ENCODE results near the gene MEF2B.
"Not testable (repeated sequence)": the region's sequence is repeated elsewhere in the genome, so short reads cannot be mapped to it uniquely, and the experiment has no call there.

The MEF2B gene

GRCh38 chr19:19192910-19193423 lies 22.9 kb upstream of the MEF2B start:
- DNase-seq = no peak

- DNase-seq = peak; percentile 97
Measured at GRCh38 chr19:19192078-19192882, 22.2 kb upstream of the MEF2B start, which contains the start of the genes BORCS8 and RFXANK. BORCS8 (minus strand) TSS chr19:19192152; CDS start chr19:19192117, 35 bp downstream. RFXANK (plus strand) TSS chr19:19192258; CDS start chr19:19193947, 1,689 bp downstream.

DNA sequence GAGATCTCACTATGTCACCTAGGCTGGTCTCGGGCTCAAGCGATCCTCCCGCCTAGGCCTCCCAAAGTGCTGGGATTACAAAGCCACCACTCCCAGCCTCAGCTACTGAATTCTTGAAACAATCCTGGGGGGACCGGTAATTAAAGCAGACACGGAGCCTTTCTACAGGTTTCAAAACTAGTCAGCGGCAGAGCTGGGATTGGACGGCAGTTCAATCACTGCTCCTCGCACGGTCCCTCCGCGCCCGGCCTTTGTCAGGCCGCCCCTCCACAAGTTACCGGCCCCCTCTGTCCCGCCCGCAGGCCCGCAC lies 21.7 kb upstream of the MEF2B start:
- DNase-seq = no peak

DNA sequence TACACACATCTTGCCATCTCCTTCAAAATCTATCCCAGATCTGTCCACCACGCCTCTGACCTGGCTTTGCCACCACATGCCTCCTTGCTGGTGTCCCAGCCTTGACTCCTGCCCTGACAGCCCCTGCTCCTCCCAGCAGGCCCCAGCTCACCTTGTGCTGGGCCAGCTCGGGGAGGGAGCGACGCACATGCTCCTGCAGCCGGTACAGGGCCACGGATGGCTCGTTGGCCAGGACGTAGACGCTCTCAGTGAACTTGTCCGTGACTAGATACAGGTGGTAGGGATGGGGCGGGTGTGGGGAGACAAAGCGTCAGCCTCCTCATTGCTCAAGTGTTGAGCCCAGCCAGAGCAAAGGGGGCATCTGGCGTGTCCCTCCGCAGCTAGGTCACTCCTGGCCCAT lies 16.7 kb upstream of the MEF2B start:
- no peak for DNase-seq

DNA sequence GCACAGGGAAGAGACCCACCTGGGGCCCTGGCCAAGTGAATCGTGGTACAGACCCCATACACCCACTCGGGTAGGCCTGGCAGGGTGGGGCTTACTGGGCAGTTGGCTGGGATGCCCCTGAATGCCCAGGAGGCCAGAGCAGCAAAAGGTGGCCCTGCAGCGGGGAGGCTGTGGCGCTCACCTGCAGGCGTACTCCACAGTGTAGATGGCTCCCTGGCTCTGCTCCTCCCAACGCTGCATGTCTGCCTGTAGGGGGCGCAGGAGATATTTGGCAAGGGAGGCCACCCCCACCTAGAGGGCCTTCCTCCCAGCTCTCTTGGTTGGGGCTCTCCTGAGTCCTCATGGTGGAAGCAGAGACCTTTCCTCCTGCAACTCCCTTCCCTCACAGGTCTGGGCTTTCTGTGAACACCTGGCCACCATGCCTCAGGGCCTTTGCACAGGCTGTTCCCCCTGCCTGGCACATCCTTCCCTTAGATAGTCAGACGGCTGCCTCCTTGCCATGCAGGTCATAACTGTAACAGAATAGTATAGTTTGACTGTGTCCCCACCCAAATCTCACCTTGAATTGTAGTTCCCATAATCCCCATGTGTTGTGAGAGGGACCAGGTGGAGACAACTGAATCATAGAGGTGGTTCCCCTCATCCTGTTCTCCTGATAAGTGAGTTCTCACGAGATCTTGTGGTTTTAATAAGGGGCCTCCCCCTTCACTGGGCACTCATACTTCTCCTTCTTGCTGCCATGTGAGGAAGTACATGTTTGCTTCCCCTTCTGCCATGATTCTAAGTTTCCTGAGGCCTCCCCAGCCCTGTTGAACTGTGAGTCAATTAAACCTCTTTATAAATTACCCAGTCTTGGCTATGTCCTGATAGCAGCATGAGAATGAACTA lies 16.0 kb upstream of the MEF2B start:
- DNase-seq = peak; percentile 50

GRCh38 chr19:19181488-19181998 lies 11.5 kb upstream of the MEF2B start:
- DNase-seq = no peak

DNA sequence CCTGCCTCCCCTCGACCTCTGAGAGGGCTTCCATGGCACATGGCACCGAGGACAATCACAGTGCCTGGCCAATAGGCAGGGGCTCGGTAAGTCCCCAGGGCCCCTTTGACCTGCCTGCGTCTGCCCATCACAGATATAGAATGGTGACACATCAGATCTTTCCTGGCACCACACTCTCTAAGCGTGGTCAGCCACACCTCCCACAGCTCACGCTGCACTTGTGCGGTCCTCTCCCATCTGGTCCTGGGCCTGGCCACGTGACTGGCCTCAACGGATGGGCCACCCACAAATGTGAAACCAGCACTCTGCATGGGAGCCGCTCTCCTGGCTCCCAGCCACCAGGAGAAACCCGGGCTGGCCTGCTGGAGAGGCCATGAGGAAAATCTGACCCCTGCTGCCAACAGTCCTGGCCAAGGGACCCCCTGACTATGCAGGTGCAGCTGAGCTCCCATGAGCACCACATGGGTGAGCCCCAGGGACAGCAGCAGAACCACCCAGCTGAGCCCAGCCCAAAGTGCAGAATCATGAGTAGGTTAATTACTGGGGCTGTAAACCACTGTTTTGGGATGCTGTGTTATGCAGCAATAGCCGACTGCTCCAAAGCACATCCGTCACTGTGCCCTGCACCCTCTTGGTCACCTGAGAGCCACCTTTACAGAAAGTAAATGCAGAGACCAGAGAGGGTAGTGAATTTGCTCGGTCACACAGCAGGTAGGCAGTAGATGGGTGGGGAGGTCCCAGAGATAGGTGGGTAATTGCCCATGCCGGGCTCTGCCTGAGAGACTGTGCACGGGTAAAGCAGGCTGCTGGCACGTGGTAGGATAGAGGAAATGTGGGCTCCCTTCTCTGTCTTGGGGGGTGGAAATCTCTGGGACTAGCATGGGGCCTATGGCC lies 9.7 kb upstream of the MEF2B start:
- DNase-seq = no peak

DNA sequence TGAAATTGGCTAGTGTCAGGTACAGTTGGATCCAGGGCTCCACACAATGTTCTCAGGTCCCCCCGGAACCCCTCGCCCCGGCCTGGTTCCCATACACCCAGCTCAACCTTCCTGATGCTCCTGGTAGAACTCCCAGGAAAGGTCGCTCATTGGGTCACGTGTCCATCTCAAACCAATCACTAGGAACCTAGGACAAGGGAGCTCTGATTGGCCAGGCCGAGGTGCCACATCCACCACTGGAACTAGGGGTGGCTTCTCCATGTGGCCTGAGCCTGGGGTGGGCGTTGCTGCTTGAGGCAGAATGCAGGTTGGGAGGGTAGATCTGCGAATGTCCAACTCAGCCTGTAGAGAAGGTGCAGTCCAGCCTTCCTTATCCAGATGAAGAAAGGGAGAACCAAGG lies 6.9 kb upstream of the MEF2B start:
- no peak for DNase-seq

GRCh38 chr19:19173243-19173642 lies 3.2 kb upstream of the MEF2B start:
- not testable (repeated sequence) for DNase-seq

DNA sequence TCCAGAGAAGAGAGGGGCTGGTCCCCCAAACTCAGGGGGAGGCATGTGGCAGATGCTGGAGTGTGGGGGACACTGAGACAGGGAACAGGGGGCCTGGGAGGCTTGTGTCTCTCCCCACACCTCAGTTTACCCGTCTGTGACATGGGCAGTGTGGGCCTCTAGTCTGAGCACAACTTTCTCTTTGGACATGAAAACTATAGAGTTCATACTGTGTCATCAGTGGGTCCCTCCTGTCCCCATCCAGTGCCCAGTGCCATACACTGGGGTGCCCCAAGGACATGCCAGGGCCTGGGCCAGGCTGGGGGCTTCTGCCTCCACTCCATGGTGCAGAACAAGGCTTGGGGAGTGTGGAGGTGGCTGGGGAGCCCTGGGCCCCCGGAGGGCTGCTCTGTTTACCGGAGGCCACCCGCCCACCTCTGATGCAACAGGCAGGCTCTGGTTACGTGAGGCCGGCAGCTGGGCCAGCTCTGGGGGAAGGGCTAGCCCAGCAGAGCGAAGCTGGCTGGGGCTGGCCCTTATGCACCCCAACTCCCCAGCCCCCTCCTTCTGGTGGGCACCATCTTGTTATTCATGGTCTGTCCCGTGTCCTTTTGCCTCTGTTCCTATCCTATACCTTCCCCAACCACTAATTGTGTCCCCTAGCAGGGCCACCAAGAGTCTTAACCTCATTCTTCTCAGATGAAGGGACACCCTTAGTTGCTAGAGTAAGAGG lies 1.9 kb upstream of the MEF2B start:
- DNase-seq = no peak

- no peak for DNase-seq
Measured at GRCh38 chr19:19170873-19171672, 1.0 kb upstream of the MEF2B start.

DNA sequence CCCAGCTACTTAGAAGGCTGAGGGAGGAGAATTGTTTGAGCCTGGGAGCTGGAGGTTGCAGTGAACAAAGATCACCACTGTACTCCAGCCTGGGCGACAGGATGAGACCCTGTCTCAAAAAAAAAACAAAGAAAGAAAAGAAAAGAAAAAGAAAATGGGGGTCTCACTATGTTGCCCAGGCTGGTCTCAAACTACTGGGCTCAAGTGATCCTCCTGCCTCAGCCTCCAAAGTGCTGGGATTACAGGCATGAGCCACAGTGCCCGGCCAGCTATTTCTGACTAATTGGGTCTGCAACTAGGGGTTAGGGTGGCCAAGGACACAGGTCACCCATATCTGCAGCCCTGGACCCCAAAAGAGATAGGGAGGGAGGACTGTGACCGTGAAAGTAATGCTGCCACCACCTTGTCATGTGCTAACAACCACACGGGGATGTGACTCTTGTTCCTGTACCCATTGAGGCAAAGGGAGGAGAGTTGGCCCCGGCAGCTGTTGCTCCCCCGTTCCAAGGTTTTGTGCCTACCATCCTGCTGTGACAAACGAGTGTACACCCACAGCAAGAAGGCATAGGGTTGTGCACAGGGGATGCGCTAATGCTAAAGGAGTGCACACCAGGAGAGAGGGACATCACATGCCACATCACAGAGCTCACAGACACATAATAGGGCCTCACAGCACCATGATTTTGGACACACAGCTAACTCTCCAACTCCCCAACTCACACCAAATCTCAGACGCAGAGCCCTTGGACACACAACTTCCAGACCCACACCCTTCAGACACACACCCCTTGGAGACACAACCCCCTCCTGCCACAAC lies 619 bp downstream of the MEF2B start:
- DNase-seq = no peak

- no peak for DNase-seq
Measured at GRCh38 chr19:19167612-19168011, 2.5 kb downstream of the MEF2B start.

GRCh38 chr19:19165396-19165795 lies 4.7 kb downstream of the MEF2B start:
- DNase-seq = no peak

- no peak for DNase-seq
Measured at GRCh38 chr19:19162495-19162894, 7.6 kb downstream of the MEF2B start.

GRCh38 chr19:19160461-19161035 lies 9.5 kb downstream of the MEF2B start:
- DNase-seq = no peak

GRCh38 chr19:19159534-19159933 lies 10.5 kb downstream of the MEF2B start:
- DNase-seq = no peak

- DNase-seq = no peak
Measured at GRCh38 chr19:19157808-19158207, 12.3 kb downstream of the MEF2B start.

GRCh38 chr19:19155495-19156219 lies 14.4 kb downstream of the MEF2B start:
- no peak for DNase-seq
